IMR-90 (cell line): ENCODE measurements around the gene CYB5RL. TPM values are rescaled to one million over a fixed set of nuclear protein-coding genes. Genes with fewer than 3 reads are reported as not detected.

Experiments
- ATAC-seq: fragments of 200-7000 bp; cut with Tn5 transposase; 2 replicates; pipeline ENCODE4 v1.9.1; 2020; ENCODE audit warnings: low read depth, mild to moderate bottlenecking, moderate library complexity
- BruUV-seq: library from RNA; stranded (reverse); fragments of 400-500 nt; replicated peaks from 2 replicates; lab custom pipeline; 2021; lab: Mats Ljungman, UMichigan
- CTCF ChIA-PET: fragments of 300-600 bp; formaldehyde crosslinking; extraction: SDS; loops from one replicate; lab custom pipeline; 2021; ENCODE audit warnings: antibody characterized with exemption; lab: Yijun Ruan, JAX
- POLR2A ChIA-PET: fragments of 300-600 bp; sonication (Branson Sonifier 250); formaldehyde crosslinking; loops from one replicate; lab custom pipeline; 2022; ENCODE audit warnings: antibody characterized with exemption; ENCODE audit not compliant: unreplicated experiment; lab: Charles Lee
- DNase-seq: peaks from one replicate; pipeline ENCODE4 v3.0.0; 2013
- H2AFZ ChIP-seq: replicated peaks from 2 replicates; pipeline ENCODE3; 2013; ENCODE audit warnings: low read length, mild to moderate bottlenecking; ENCODE audit not compliant: poor library complexity
- H2AK5ac ChIP-seq: 2 replicates; pipeline ENCODE4 v1.6.1; 2013; ENCODE audit warnings: low read depth, low read length, inconsistent platforms
- H2AK9ac ChIP-seq: replicated peaks from 2 replicates; pipeline ENCODE3; 2013; ENCODE audit warnings: mild to moderate bottlenecking, low read depth, low read length, moderate library complexity; ENCODE audit not compliant: poor library complexity
- H2BK120ac ChIP-seq: 2 replicates; pipeline ENCODE4 v1.6.1; 2013; ENCODE audit warnings: low read depth, low read length, inconsistent platforms
- H2BK15ac ChIP-seq: 3 replicates; pipeline ENCODE4 v1.6.1; 2013; ENCODE audit warnings: low read depth, low read length, inconsistent platforms
- H2BK20ac ChIP-seq: 2 replicates; pipeline ENCODE4 v1.6.1; 2013; ENCODE audit warnings: low read depth, mild to moderate bottlenecking, inconsistent platforms, low read length, moderate library complexity
- H2BK5ac ChIP-seq: 2 replicates; pipeline ENCODE4 v1.6.1; 2013; ENCODE audit warnings: mild to moderate bottlenecking, low read depth, low read length, inconsistent platforms; ENCODE audit not compliant: poor library complexity, severe bottlenecking
- H3K14ac ChIP-seq: replicated peaks from 2 replicates; pipeline ENCODE4 v1.6.1; 2013; ENCODE audit warnings: low read depth, low read length, inconsistent platforms
- H3K18ac ChIP-seq: 2 replicates; pipeline ENCODE4 v1.6.1; 2013; ENCODE audit warnings: low read depth, low read length, control low read depth
- H3K23ac ChIP-seq: 2 replicates; pipeline ENCODE4 v1.6.1; 2013; ENCODE audit warnings: low read depth, low read length, inconsistent platforms
- H3K27ac ChIP-seq: 2 replicates; pipeline ENCODE4 v1.5.1; 2013; ENCODE audit warnings: mild to moderate bottlenecking, control low read depth, low read length; ENCODE audit not compliant: insufficient read depth
- H3K27me3 ChIP-seq: 2 replicates; pipeline ENCODE4 v1.6.1; 2013; ENCODE audit warnings: low read length; ENCODE audit not compliant: control insufficient read depth, insufficient read depth
- H3K36me3 ChIP-seq: 2 replicates; pipeline ENCODE4 v1.6.1; 2013; ENCODE audit warnings: low read length, mixed read lengths; ENCODE audit not compliant: control insufficient read depth, insufficient read depth
- H3K4ac ChIP-seq: 2 replicates; pipeline ENCODE4 v1.6.1; 2013; ENCODE audit warnings: low read depth, low read length, inconsistent platforms
- H3K4me1 ChIP-seq: 2 replicates; pipeline ENCODE4 v1.6.1; 2013; ENCODE audit warnings: low read length, mixed read lengths; ENCODE audit not compliant: control insufficient read depth, insufficient read depth
- H3K4me2 ChIP-seq: 2 replicates; pipeline ENCODE4 v1.6.1; 2013; ENCODE audit warnings: low read depth, mild to moderate bottlenecking, control low read depth, low read length, moderate library complexity
- H3K4me3 ChIP-seq: 2 replicates; pipeline ENCODE4 v1.5.1; 2013; ENCODE audit warnings: low read depth, mild to moderate bottlenecking, control low read depth, low read length, moderate library complexity; ENCODE audit not compliant: insufficient read depth
- H3K56ac ChIP-seq: 2 replicates; pipeline ENCODE4 v1.6.1; 2013; ENCODE audit warnings: low read length, inconsistent platforms; ENCODE audit not compliant: insufficient read depth; ENCODE audit errors: extremely low read depth
- H3K79me1 ChIP-seq, 2 experiments: 2 replicates each; pipeline ENCODE4 v1.6.1; 2013; ENCODE audit warnings: low read length in 2 of 2, inconsistent platforms in 1 of 2, low read depth in 1 of 2
- H3K9ac ChIP-seq: 2 replicates; pipeline ENCODE4 v1.6.1; 2013; ENCODE audit warnings: low read depth, low read length, control low read depth
- H3K9me1 ChIP-seq: 2 replicates; pipeline ENCODE4 v1.6.1; 2013; ENCODE audit warnings: low read length, inconsistent platforms; ENCODE audit not compliant: insufficient read depth
- H3K9me3 ChIP-seq: 2 replicates; pipeline ENCODE4 v1.6.1; 2013; ENCODE audit warnings: low read length; ENCODE audit not compliant: control insufficient read depth, insufficient read depth
- H4K20me1 ChIP-seq: 2 replicates; pipeline ENCODE4 v1.6.1; 2013; ENCODE audit warnings: low read length, inconsistent platforms; ENCODE audit not compliant: insufficient read depth
- H4K5ac ChIP-seq: 2 replicates; pipeline ENCODE4 v1.6.1; 2013; ENCODE audit warnings: mild to moderate bottlenecking, low read depth, low read length, control low read depth
- H4K8ac ChIP-seq, 2 experiments: 2 replicates each; pipeline ENCODE4 v1.6.1; 2013; ENCODE audit warnings: low read depth in 2 of 2, low read length in 2 of 2, control low read depth in 1 of 2, inconsistent platforms in 1 of 2
- H4K91ac ChIP-seq: 2 replicates; pipeline ENCODE4 v1.6.1; 2013; ENCODE audit warnings: low read depth, low read length, inconsistent platforms; ENCODE audit not compliant: insufficient read depth
- BHLHE40 ChIP-seq: fragments of 150-350 bp; IDR thresholded peaks from 2 replicates; pipeline ENCODE4 v1.6.1; 2016; ENCODE audit warnings: mild to moderate bottlenecking, low read depth, low read length
- CEBPB ChIP-seq: IDR thresholded peaks from 2 replicates; pipeline ENCODE4 v1.6.1; 2012; ENCODE audit warnings: low read depth, low read length, improper control_type of control experiment
- CHD1 ChIP-seq: IDR thresholded peaks from 2 replicates; pipeline ENCODE4 v1.6.1; 2012; ENCODE audit warnings: low read depth, low read length, improper control_type of control experiment
- CTCF ChIP-seq: conservative IDR thresholded peaks from 2 replicates; pipeline ENCODE4 v1.5.1; 2012; ENCODE audit warnings: mild to moderate bottlenecking, low read depth, low read length, improper control_type of control experiment
- ELK1 ChIP-seq: fragments of 150-350 bp; IDR thresholded peaks from 2 replicates; pipeline ENCODE4 v1.6.1; 2016; ENCODE audit warnings: low read depth, mild to moderate bottlenecking, low read length, moderate library complexity, borderline replicate concordance
- FOS ChIP-seq: fragments of 150-350 bp; IDR thresholded peaks from 2 replicates; pipeline ENCODE4 v1.6.1; 2016; ENCODE audit warnings: low read depth, low read length
- MAFK ChIP-seq: IDR thresholded peaks from 2 replicates; pipeline ENCODE4 v1.6.1; 2012; ENCODE audit warnings: low read depth, low read length, improper control_type of control experiment
- MAZ ChIP-seq: IDR thresholded peaks from 2 replicates; pipeline ENCODE4 v1.6.1; 2012; ENCODE audit warnings: low read depth, mild to moderate bottlenecking, low read length, improper control_type of control experiment, moderate library complexity, borderline replicate concordance
- MXI1 ChIP-seq: IDR thresholded peaks from 2 replicates; pipeline ENCODE4 v1.6.1; 2012; ENCODE audit warnings: low read depth, mild to moderate bottlenecking, low read length, moderate library complexity, borderline replicate concordance
- NFE2L2 ChIP-seq: fragments of 150-350 bp; IDR thresholded peaks from 2 replicates; pipeline ENCODE4 v1.6.1; 2016; ENCODE audit warnings: low read depth, mild to moderate bottlenecking, low read length
- POLR2A ChIP-seq: IDR thresholded peaks from 2 replicates; pipeline ENCODE4 v1.6.1; 2012; ENCODE audit warnings: mild to moderate bottlenecking, low read depth, low read length
- RAD21 ChIP-seq: IDR thresholded peaks from 2 replicates; pipeline ENCODE4 v1.6.1; 2012; ENCODE audit warnings: low read length, improper control_type of control experiment
- RCOR1 ChIP-seq: IDR thresholded peaks from 2 replicates; pipeline ENCODE4 v1.6.1; 2012; ENCODE audit warnings: mild to moderate bottlenecking, low read length, improper control_type of control experiment; ENCODE audit not compliant: insufficient replicate concordance
- RFX5 ChIP-seq: IDR thresholded peaks from 2 replicates; pipeline ENCODE4 v1.8.0; 2012; ENCODE audit warnings: low read depth, mild to moderate bottlenecking, low read length, moderate library complexity
- SMC3 ChIP-seq: fragments of 150-350 bp; IDR thresholded peaks from 2 replicates; pipeline ENCODE4 v1.6.1; 2016; ENCODE audit warnings: low read depth, mild to moderate bottlenecking, antibody characterized with exemption, low read length, moderate library complexity
- USF2 ChIP-seq: fragments of 150-350 bp; IDR thresholded peaks from 2 replicates; pipeline ENCODE4 v1.6.1; 2017; ENCODE audit warnings: mild to moderate bottlenecking, antibody characterized with exemption, low read length, low read depth
- WGBS, 2 experiments: methylation state at CpG; one replicate each; pipeline versions ENCODE4 v1.1.5 to v1.1.7; 2013; ENCODE audit warnings: missing lambda C conversion rate in 2 of 2; ENCODE audit not compliant: insufficient read length in 1 of 2; ENCODE audit errors: extremely low coverage in 2 of 2; 5-methylcytosine and 5-hydroxymethylcytosine counted together
- dilution Hi-C: fragments of 300-500 bp; cut with HindIII; formaldehyde crosslinking; loops from one replicate; pipeline ENCODE4 v1.14.3; 2018; ENCODE audit warnings: low sequenced_read_pairs; ENCODE audit not compliant: unreplicated experiment
- in situ Hi-C: fragments of 300-500 bp; cut with MboI; formaldehyde crosslinking; loops from 3 replicates; pipeline ENCODE4 v1.14.3; 2019; ENCODE audit warnings: low sequenced_read_pairs, inconsistent platforms, mixed read lengths
- intact Hi-C: fragments of 100-400 bp; cut with micrococcal nuclease; formaldehyde crosslinking; loops from 2 replicates; pipeline ENCODE4 v1.10.0; 2022
- polyA plus RNA-seq, 3 experiments: library from polyadenylated mRNA; depleted of rRNA; stranded (reverse); fragments of >200 nt; gene quantifications; 2 replicates each; pipeline ENCODE4 v1.2.3, GENCODE V29; 2012; ENCODE audit warnings: low replicate concordance in 1 of 3
- total RNA-seq: library from RNA; depleted of rRNA; stranded (reverse); fragments of >200 nt; gene quantifications from 2 replicates; pipeline ENCODE4 v1.2.3, GENCODE V29; 2012

CYB5RL gene
- total and polyA plus RNA-seq, 2 of the 4 experiments (the other 2 are of a cell fraction) = 3.8 to 4.3 TPM

- dilution Hi-C loops (no loop called here), intact Hi-C loops (no loop called here), in situ Hi-C loops (no loop called here)
- no peaks in the 10 kb centered on the region for H4K20me1 ChIP-seq
- H3K18ac ChIP-seq = no peak overlapping the region
- no peaks in the 10 kb centered on the region for H3K9me3 ChIP-seq
- WGBS, 2 experiments = 76% methylated on average over 4 of the region's 8 CpGs; no CpG with 5 or more reads in 1 of the 2 experiments
- DNase-seq = no peak
- H2BK5ac ChIP-seq = no peak overlapping the region
- ChIA-PET POLR2A (no interaction called here), CTCF (no interaction called here)
- H3K9ac ChIP-seq = no peak overlapping the region
- no peak overlapping the region for H4K8ac ChIP-seq
- no peak overlapping the region for H2AK9ac ChIP-seq
- no peak overlapping the region for H3K4me2 ChIP-seq
- TF ChIP-seq MAZ = no peak
- no peak for TF ChIP-seq MAFK
- TF ChIP-seq CHD1 = no peak
- TF ChIP-seq NFE2L2 = no peak
- no peak for TF ChIP-seq POLR2A
- no peak for TF ChIP-seq RCOR1
- TF ChIP-seq FOS = no peak
- no peak for TF ChIP-seq ELK1
- no peak for TF ChIP-seq BHLHE40
- no peak for TF ChIP-seq CTCF
- TF ChIP-seq RAD21 = no peak
- TF ChIP-seq RFX5 = no peak
- TF ChIP-seq SMC3 = no peak
- TF ChIP-seq USF2 = no peak
- no peak for TF ChIP-seq MXI1
- TF ChIP-seq CEBPB = no peak
- peaks cover 2% of the 10 kb centered on the region; the same call in 1 of the 2 replicates for H3K36me3 ChIP-seq
- no peak overlapping the region for H3K23ac ChIP-seq
- no peaks in the 10 kb centered on the region for H3K79me1 ChIP-seq
- peaks cover 4% of the 10 kb centered on the region for H3K4me1 ChIP-seq
- H3K14ac ChIP-seq = no peak overlapping the region
- no TSS peak for BruUV-seq
- peaks cover 3% of the 10 kb centered on the region; the same call in 1 of the 2 replicates for H3K9me1 ChIP-seq
- H2BK120ac ChIP-seq = no peak overlapping the region
- H4K91ac ChIP-seq = no peak overlapping the region
- no peak overlapping the region for H3K27ac ChIP-seq
- H2AFZ ChIP-seq = no peak overlapping the region
- no peak overlapping the region for H2AK5ac ChIP-seq
- H3K4me3 ChIP-seq = no peak overlapping the region
- H2BK15ac ChIP-seq = no peak overlapping the region
- no peak overlapping the region for H3K4ac ChIP-seq
- no peak overlapping the region for H4K5ac ChIP-seq
- no peak overlapping the region for H2BK20ac ChIP-seq
- no peaks in the 10 kb centered on the region for H3K27me3 ChIP-seq
- no peak overlapping the region for H3K56ac ChIP-seq
- ATAC-seq = no peak
These were observed 28.2 kb downstream of the CYB5RL start for GRCh38 chr1:54171606-54172005.
